Measurements from ENCODE around the gene APLF. TPM values are rescaled to one million over a fixed set of nuclear protein-coding genes. Genes with fewer than 3 reads are reported as not detected.

Gene APLF
- total and polyA plus RNA-seq, 2 experiments from 2014 or later = 3.0 to 3.7 TPM

DNA sequence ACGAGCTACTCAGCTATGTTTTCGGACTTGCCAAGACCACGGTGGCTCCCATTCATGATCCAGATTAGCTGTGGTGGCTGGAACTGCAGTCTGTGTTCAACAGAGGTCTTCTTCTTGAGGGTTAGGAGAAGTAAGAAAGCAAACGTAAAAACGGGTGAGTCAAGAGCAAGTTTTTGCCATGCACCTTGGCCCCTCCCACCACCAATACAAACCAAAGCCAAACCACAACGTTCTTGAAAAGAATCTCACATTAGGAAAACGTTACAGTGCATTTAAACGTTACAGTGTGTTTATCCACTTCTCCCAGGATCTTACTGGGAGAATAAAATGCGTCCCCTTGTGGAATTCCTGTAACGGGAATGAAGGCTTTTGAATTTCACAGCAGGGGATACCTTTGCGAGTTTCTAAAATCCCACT lies 1.0 kb upstream of the APLF start (continued):
- TF ChIP-seq REST (IDR thresholded peaks at IDR 0.05; ENCODE audit: unreplicated experiment) = no peak
- TF ChIP-seq POLR2AphosphoS5 (IDR thresholded peaks at IDR 0.05; ENCODE audit: low read depth) = no peak
- TF ChIP-seq JUNB (IDR thresholded peaks at IDR 0.05; ENCODE audit: unreplicated experiment) = no peak
- TF ChIP-seq CREB1 (CRISPR knock-in tag; IDR thresholded peaks at IDR 0.05; ENCODE audit: low read depth) = no peak
- no peak for TF ChIP-seq EZH2 (IDR thresholded peaks at IDR 0.05; ENCODE audit: low read depth, unreplicated experiment)
- no peak for TF ChIP-seq EZH2phosphoT487 (IDR thresholded peaks at IDR 0.05; ENCODE audit: unreplicated experiment)
- no peak for TF ChIP-seq ETS1 (IDR thresholded peaks at IDR 0.05)
- TF ChIP-seq NANOG (IDR thresholded peaks at IDR 0.05; ENCODE audit: borderline replicate concordance) = no peak
- TF ChIP-seq, protein P1, sequence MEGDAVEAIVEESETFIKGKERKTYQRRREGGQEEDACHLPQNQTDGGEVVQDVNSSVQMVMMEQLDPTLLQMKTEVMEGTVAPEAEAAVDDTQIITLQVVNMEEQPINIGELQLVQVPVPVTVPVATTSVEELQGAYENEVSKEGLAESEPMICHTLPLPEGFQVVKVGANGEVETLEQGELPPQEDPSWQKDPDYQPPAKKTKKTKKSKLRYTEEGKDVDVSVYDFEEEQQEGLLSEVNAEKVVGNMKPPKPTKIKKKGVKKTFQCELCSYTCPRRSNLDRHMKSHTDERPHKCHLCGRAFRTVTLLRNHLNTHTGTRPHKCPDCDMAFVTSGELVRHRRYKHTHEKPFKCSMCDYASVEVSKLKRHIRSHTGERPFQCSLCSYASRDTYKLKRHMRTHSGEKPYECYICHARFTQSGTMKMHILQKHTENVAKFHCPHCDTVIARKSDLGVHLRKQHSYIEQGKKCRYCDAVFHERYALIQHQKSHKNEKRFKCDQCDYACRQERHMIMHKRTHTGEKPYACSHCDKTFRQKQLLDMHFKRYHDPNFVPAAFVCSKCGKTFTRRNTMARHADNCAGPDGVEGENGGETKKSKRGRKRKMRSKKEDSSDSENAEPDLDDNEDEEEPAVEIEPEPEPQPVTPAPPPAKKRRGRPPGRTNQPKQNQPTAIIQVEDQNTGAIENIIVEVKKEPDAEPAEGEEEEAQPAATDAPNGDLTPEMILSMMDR (conservative IDR thresholded peaks at IDR 0.05; ENCODE audit: low read depth in 2 of 2) = no peak

- H3K27me3 ChIP-seq (ENCODE audit: insufficient read depth) = no peaks in the 10 kb centered on the region
- peaks cover 31% of the 10 kb centered on the region for H3K79me2 ChIP-seq (replicated peaks; ENCODE audit: insufficient read depth)
- no peaks in the 10 kb centered on the region for H3K36me3 ChIP-seq (ENCODE audit: insufficient read depth)
- H3K4me1 Mint-ChIP-seq = peaks cover 11% of the 10 kb centered on the region; the same call in 2 of the 3 replicates
- peak overlapping the region; percentile 87 for H3K4me2 ChIP-seq
- peak overlapping the region; percentile 82 for H3K27ac Mint-ChIP-seq
- DNase-seq (ENCODE audit: low spot score) = no peak
- H3K27me3 Mint-ChIP-seq (ENCODE audit: insufficient read depth, low read depth, poor library complexity) = no peaks in the 10 kb centered on the region
- H3K27ac ChIP-seq (ENCODE audit: low read depth) = peak overlapping the region; percentile 20; the same call in 1 of the 2 replicates
- no peaks in the 10 kb centered on the region for H3K36me3 Mint-ChIP-seq (ENCODE audit: low read depth)
- peak overlapping the region; percentile 90 for H3K4me3 ChIP-seq
- H3K9me3 Mint-ChIP-seq = no peaks in the 10 kb centered on the region
- no peaks in the 10 kb centered on the region; the same call in 1 of the 2 replicates for H4K20me1 ChIP-seq (replicated peaks; ENCODE audit: insufficient read depth)
- peak overlapping the region; percentile 93 for H2AFZ ChIP-seq
- no peak for ATAC-seq
- peaks cover 9% of the 10 kb centered on the region; the same call in 1 of the 2 replicates for H3K4me1 ChIP-seq (ENCODE audit: insufficient read depth)
- H3F3A ChIP-seq (replicated peaks; ENCODE audit: low read depth) = no peaks in the 10 kb centered on the region
- TF ChIP-seq, protein P1 (conservative IDR thresholded peaks at IDR 0.05; ENCODE audit: low read depth in 2 of 2) = no peak
- no peak for TF ChIP-seq JUNB (IDR thresholded peaks at IDR 0.05; ENCODE audit: unreplicated experiment)
- TF ChIP-seq STAT1 (IDR thresholded peaks at IDR 0.05; ENCODE audit: unreplicated experiment) = no peak
- no peak for TF ChIP-seq ZNF331 (CRISPR knock-in tag; IDR thresholded peaks at IDR 0.05; ENCODE audit: low read depth)
- no peak for TF ChIP-seq ETS1 (IDR thresholded peaks at IDR 0.05)
- no peak for TF ChIP-seq CREB1 (CRISPR knock-in tag; IDR thresholded peaks at IDR 0.05; ENCODE audit: low read depth)
- no peak for TF ChIP-seq EZH2phosphoT487 (IDR thresholded peaks at IDR 0.05; ENCODE audit: unreplicated experiment)
- no peak for TF ChIP-seq POLR2AphosphoS5 (IDR thresholded peaks at IDR 0.05; ENCODE audit: low read depth)
- TF ChIP-seq EZH2 (IDR thresholded peaks at IDR 0.05; ENCODE audit: low read depth, unreplicated experiment) = no peak
- no peak for TF ChIP-seq ZNF114 (CRISPR knock-in tag; IDR thresholded peaks at IDR 0.05)
- TF ChIP-seq NANOG (IDR thresholded peaks at IDR 0.05; ENCODE audit: borderline replicate concordance) = no peak
- peak overlapping the region; percentile 99 for H3K4me3 Mint-ChIP-seq
- no peaks in the 10 kb centered on the region for H3K9me2 ChIP-seq (ENCODE audit: insufficient read depth)
These were observed 658 bp upstream of the APLF start for GRCh38 chr2:68466778-68467076.
